ENCODE measurements around the gene GRIP2. TPM values are rescaled to one million over a fixed set of nuclear protein-coding genes. Genes with fewer than 3 reads are reported as not detected.

GRIP2 gene
- total and polyA plus RNA-seq, 2 experiments from 2014 or later = 0.73 to 2.4 TPM

DNA sequence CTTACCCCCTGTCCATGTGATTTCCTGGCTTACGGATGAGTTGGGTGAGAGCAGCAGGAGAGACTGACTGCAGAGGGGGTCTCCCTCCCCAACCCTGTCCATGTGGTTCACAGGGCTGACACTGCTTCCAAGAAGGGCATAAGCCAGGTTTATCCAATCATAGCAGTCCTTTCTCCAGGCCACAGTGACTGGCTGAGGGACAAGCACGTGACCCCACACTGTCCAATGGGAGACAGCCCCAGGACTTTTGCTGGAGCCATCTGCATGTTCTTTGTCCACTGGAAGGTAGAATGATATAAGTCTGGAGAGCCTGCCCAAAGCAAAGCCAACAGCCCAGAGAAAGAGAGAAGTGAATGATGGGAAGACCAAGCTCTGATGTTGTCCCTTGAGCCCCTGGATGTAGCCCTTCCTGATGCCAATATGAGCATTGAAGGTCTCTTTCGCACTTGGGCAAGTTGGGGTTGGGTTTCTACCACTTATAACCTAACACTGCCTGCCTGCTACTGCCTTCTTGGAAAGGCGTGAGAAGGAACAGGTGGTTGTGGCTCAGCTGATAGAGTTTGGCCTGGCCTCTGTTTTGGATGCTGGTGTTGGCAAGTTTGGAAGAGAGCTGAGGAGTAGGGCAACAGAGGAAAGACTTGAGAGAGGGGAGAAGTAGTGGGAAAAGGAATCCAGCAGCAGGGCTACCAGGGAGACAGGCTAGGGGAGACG, 41.3 kb upstream of the GRIP2 start:
- Histone ChIP-seq H3K9me3 (ENCODE audit: low read depth) (no peaks in the 10 kb centered on the region), H3K4me3 (no peak overlapping the region), H3K79me2 (no peaks in the 10 kb centered on the region), H3K36me3 (replicated peaks; ENCODE audit: insufficient read depth, low read depth) (no peaks in the 10 kb centered on the region), H3K27me3 (no peaks in the 10 kb centered on the region), H3K9me2 (replicated peaks; ENCODE audit: insufficient read depth) (no peaks in the 10 kb centered on the region), H3K27ac (no peak overlapping the region), H3K4me1 (ENCODE audit: insufficient read depth) (no peaks in the 10 kb centered on the region), H2AFZ (no peak overlapping the region), H4K20me1 (ENCODE audit: insufficient read depth, poor library complexity, severe bottlenecking) (no peaks in the 10 kb centered on the region), H3K4me2 (no peak overlapping the region)
- DNase-seq (ENCODE audit: low spot score) = no peak
- TF ChIP-seq CTCF (IDR thresholded peaks at IDR 0.05; ENCODE audit: poor library complexity) (no peak), EZH2phosphoT487 (IDR thresholded peaks at IDR 0.05; ENCODE audit: low read depth, severe bottlenecking, unreplicated experiment) (no peak), EZH2 (IDR thresholded peaks at IDR 0.05; ENCODE audit: borderline replicate concordance) (no peak)
- 84% methylated on average over 5 of the region's 5 CpGs for WGBS (ENCODE audit: low lambda C conversion rate, missing lambda C conversion rate)

- Histone ChIP-seq H3K27ac (no peak overlapping the region), H3K79me2 (no peaks in the 10 kb centered on the region), H3K4me3 (no peak overlapping the region), H4K20me1 (ENCODE audit: insufficient read depth, poor library complexity, severe bottlenecking) (no peaks in the 10 kb centered on the region), H2AFZ (no peak overlapping the region), H3K27me3 (no peaks in the 10 kb centered on the region), H3K9me3 (ENCODE audit: low read depth) (no peaks in the 10 kb centered on the region), H3K36me3 (replicated peaks; ENCODE audit: insufficient read depth, low read depth) (no peaks in the 10 kb centered on the region), H3K4me1 (ENCODE audit: insufficient read depth) (no peaks in the 10 kb centered on the region), H3K4me2 (no peak overlapping the region), H3K9me2 (replicated peaks; ENCODE audit: insufficient read depth) (no peaks in the 10 kb centered on the region)
- TF ChIP-seq CTCF (IDR thresholded peaks at IDR 0.05; ENCODE audit: poor library complexity) = no peak
- WGBS (ENCODE audit: low lambda C conversion rate, missing lambda C conversion rate) = 71% methylated on average over 5 of the region's 5 CpGs
- no peak for DNase-seq (ENCODE audit: low spot score)
These were observed 37.8 kb upstream of the GRIP2 start for GRCh38 chr3:14577897-14578296.

DNA sequence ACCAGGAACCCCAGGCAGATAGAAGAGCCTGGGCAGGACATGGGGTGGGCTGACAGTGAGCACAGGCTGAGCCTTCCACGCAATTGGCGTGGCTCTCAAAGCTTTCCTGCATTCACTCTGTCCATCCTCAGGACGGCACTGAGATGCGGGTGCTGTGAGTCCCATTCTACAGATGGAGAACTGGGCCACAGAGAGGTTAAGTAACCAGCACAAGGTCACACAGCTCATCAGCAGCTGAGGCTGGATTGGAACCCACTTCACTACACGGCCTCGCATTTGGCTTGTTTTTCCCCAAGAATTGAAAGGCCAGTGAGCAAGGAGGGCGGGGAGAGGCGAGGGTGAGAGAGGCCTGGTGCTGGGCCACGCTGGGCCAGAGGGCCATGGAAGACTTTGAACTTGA, 36.0 kb upstream of the GRIP2 start:
- TF ChIP-seq CTCF (IDR thresholded peaks at IDR 0.05; ENCODE audit: poor library complexity) (no peak), EZH2 (IDR thresholded peaks at IDR 0.05; ENCODE audit: borderline replicate concordance) (no peak), EZH2phosphoT487 (IDR thresholded peaks at IDR 0.05; ENCODE audit: low read depth, severe bottlenecking, unreplicated experiment) (no peak)
- Histone ChIP-seq H3K9me3 (ENCODE audit: low read depth) (no peaks in the 10 kb centered on the region), H4K20me1 (ENCODE audit: insufficient read depth, poor library complexity, severe bottlenecking) (no peaks in the 10 kb centered on the region), H3K4me2 (no peak overlapping the region), H3K27me3 (no peaks in the 10 kb centered on the region), H3K27ac (no peak overlapping the region), H3K36me3 (replicated peaks; ENCODE audit: insufficient read depth, low read depth) (no peaks in the 10 kb centered on the region), H3K4me3 (no peak overlapping the region), H3K79me2 (no peaks in the 10 kb centered on the region), H2AFZ (no peak overlapping the region), H3K4me1 (ENCODE audit: insufficient read depth) (no peaks in the 10 kb centered on the region), H3K9me2 (replicated peaks; ENCODE audit: insufficient read depth) (no peaks in the 10 kb centered on the region)
- DNase-seq (ENCODE audit: low spot score) = no peak
- 92% methylated on average over 9 of the region's 9 CpGs for WGBS (ENCODE audit: low lambda C conversion rate, missing lambda C conversion rate)

All from hepatocyte (in vitro differentiated cells).